IPS-20b (cell line): ENCODE results near the gene C1QTNF7.

Experiments used
- H3K27ac ChIP-seq: one replicate; pipeline ENCODE4 v1.5.1; 2013; ENCODE audit warnings: low read length
- H3K27me3 ChIP-seq: 2 replicates; pipeline ENCODE4 v1.6.1; 2013; ENCODE audit warnings: mild to moderate bottlenecking, low read length, inconsistent platforms; ENCODE audit not compliant: insufficient read depth
- H3K36me3 ChIP-seq: 2 replicates; pipeline ENCODE4 v1.6.1; 2013; ENCODE audit warnings: low read depth, mild to moderate bottlenecking, inconsistent platforms, low read length, moderate library complexity; ENCODE audit not compliant: insufficient read depth
- H3K4me1 ChIP-seq: 2 replicates; pipeline ENCODE4 v1.6.1; 2013; ENCODE audit warnings: mild to moderate bottlenecking, control low read depth, inconsistent platforms, low read length, moderate library complexity; ENCODE audit not compliant: insufficient read depth
- H3K4me3 ChIP-seq: 2 replicates; pipeline ENCODE4 v1.5.1; 2013; ENCODE audit warnings: mild to moderate bottlenecking, low read length, inconsistent platforms
- H3K9ac ChIP-seq: 2 replicates; pipeline ENCODE4 v1.6.1; 2013; ENCODE audit warnings: low read depth, mild to moderate bottlenecking, inconsistent platforms, low read length, moderate library complexity
- H3K9me3 ChIP-seq: 2 replicates; pipeline ENCODE4 v1.6.1; 2013; ENCODE audit warnings: mild to moderate bottlenecking, low read depth, low read length, inconsistent platforms; ENCODE audit not compliant: insufficient read depth

The C1QTNF7 gene

DNA sequence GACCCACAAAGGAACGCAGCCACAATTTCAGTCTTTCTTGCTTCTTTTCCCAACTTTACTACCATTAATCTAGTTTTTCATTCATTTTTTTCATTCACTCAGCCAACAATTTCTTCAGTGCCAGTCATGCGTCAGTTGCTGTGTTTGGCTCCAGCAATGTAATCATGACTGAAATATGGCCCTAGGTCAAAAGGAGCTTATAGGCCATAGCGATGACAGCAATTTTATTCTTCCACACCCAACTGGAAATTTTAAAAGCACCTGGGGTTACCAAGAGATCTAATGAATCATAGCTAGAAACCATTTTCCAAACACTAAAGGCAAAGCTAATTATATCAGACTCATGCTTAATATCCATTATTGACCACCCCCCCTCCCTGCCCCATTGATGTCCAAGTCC is 29.8 kb upstream of the C1QTNF7 start:
- Histone ChIP-seq H3K27me3 (no peaks in the 10 kb centered on the region), H3K27ac (no peak overlapping the region), H3K36me3 (no peaks in the 10 kb centered on the region), H3K4me1 (peaks cover 10% of the 10 kb centered on the region; the same call in 1 of the 2 replicates), H3K9me3 (no peaks in the 10 kb centered on the region), H3K9ac (no peak overlapping the region), H3K4me3 (no peak overlapping the region)

- Histone ChIP-seq H3K4me1 (peaks cover 13% of the 10 kb centered on the region; the same call in 1 of the 2 replicates), H3K27ac (no peak overlapping the region), H3K36me3 (no peaks in the 10 kb centered on the region), H3K9me3 (no peaks in the 10 kb centered on the region), H3K27me3 (no peaks in the 10 kb centered on the region), H3K9ac (no peak overlapping the region), H3K4me3 (no peak overlapping the region)
Measured at GRCh38 chr4:15398732-15399131, 29.1 kb upstream of the C1QTNF7 start.

DNA sequence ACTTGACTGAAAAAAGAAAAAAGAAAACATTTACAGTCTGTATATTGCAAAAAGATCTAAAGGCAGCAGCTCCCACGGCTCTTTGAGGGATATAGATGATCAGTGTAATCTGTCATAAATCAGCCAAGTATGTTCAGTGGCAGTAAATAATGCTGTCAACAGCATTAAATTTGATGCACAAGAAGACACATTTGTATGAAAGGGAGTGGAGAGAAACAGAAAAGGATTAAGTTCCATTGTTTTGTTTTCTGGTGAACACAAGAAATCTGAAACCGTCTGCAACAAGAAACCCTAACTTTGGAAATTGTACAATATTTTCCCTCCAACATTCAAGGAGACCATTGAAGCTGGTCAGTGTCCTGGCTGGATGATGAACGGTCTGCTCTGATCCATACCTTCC is 27.6 kb upstream of the C1QTNF7 start:
- H3K27ac ChIP-seq = no peak overlapping the region
- H3K9me3 ChIP-seq = no peaks in the 10 kb centered on the region
- peaks cover 12% of the 10 kb centered on the region; the same call in 1 of the 2 replicates for H3K4me1 ChIP-seq
- no peaks in the 10 kb centered on the region for H3K36me3 ChIP-seq
- H3K9ac ChIP-seq = no peak overlapping the region
- no peaks in the 10 kb centered on the region for H3K27me3 ChIP-seq
- no peak overlapping the region for H3K4me3 ChIP-seq

- no peaks in the 10 kb centered on the region for H3K36me3 ChIP-seq
- no peak overlapping the region for H3K9ac ChIP-seq
- H3K9me3 ChIP-seq = no peaks in the 10 kb centered on the region
- no peak overlapping the region for H3K27ac ChIP-seq
- no peak overlapping the region for H3K4me3 ChIP-seq
- peaks cover 11% of the 10 kb centered on the region; the same call in 1 of the 2 replicates for H3K4me1 ChIP-seq
- no peaks in the 10 kb centered on the region for H3K27me3 ChIP-seq
Measured at GRCh38 chr4:15400981-15401671, 26.7 kb upstream of the C1QTNF7 start.

DNA sequence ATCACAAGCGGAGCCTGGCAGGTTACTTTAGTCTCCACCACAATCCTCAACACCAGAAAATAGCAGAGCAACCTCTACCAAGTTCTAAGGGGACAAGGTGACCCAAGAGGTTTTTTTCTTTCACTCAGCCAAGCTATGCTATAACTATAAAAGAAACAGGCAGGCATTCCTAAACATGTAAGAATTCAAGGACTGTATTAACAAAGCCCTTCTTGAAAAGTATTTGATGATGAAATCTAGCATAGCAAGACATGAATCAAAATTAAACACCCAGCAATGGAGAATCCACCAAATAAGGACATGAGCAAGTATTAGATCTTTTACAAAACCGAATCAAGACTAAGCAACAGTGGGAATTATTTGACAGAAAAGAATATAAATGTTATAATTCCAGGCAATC is 25.7 kb upstream of the C1QTNF7 start:
- H3K27me3 ChIP-seq = no peaks in the 10 kb centered on the region
- no peaks in the 10 kb centered on the region for H3K36me3 ChIP-seq
- no peaks in the 10 kb centered on the region for H3K9me3 ChIP-seq
- peaks cover 11% of the 10 kb centered on the region; the same call in 1 of the 2 replicates for H3K4me1 ChIP-seq
- H3K9ac ChIP-seq = no peak overlapping the region
- H3K27ac ChIP-seq = no peak overlapping the region
- no peak overlapping the region for H3K4me3 ChIP-seq

DNA sequence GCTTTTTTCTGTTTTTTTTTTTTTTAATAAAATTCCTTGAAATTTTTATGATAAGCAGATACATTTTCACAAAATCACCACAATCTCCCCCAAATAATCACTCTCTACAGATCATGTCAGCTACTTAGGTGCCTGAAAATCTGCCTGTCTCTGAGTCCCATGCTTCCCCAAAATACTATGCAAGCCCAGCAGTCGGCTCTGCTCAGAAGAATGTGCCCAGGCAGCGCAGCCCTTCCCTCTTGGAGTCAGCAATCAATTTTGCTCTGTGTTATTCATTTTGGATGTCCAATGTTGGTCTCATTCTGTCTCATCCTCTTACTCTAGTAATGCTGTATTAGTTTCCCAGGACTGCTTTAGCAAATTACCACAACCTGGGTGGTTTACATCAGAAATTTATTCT is 24.9 kb upstream of the C1QTNF7 start:
- no peaks in the 10 kb centered on the region for H3K27me3 ChIP-seq
- H3K9me3 ChIP-seq = no peaks in the 10 kb centered on the region
- H3K4me3 ChIP-seq = no peak overlapping the region
- H3K36me3 ChIP-seq = no peaks in the 10 kb centered on the region
- H3K4me1 ChIP-seq = peaks cover 11% of the 10 kb centered on the region; the same call in 1 of the 2 replicates
- no peak overlapping the region for H3K27ac ChIP-seq
- H3K9ac ChIP-seq = no peak overlapping the region

GRCh38 chr4:15405018-15405417 is 22.8 kb upstream of the C1QTNF7 start:
- peaks cover 11% of the 10 kb centered on the region; the same call in 1 of the 2 replicates for H3K4me1 ChIP-seq
- H3K9me3 ChIP-seq = no peaks in the 10 kb centered on the region

DNA sequence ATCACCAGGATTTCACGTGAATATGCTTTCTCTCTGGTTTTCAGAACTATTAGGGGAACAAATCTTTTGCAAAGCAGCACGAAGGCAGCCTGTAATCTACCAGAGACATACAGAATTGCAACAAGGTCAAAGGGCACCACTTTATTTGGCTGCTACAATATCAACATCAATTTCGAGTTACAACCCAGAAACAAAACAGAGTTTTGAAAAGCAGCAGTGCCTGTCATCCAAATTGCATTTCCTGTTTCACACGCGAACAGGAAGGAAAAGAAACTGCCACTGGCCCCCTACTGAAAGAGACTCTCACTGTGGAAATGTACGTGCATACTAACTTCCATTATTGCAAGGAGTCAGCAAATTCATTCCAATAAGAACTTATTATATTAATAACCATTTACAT is 17.1 kb upstream of the C1QTNF7 start:
- Histone ChIP-seq H3K9ac (no peak overlapping the region), H3K4me1 (no peaks in the 10 kb centered on the region), H3K36me3 (no peaks in the 10 kb centered on the region), H3K9me3 (no peaks in the 10 kb centered on the region), H3K27ac (no peak overlapping the region), H3K4me3 (no peak overlapping the region), H3K27me3 (no peaks in the 10 kb centered on the region)

More at GRCh38 chr4:15405018-15405417, 22.8 kb upstream of the C1QTNF7 start:
- Histone ChIP-seq H3K9ac (no peak overlapping the region), H3K36me3 (no peaks in the 10 kb centered on the region), H3K27me3 (no peaks in the 10 kb centered on the region), H3K27ac (no peak overlapping the region), H3K4me3 (no peak overlapping the region)

GRCh38 chr4:15412461-15412860 is 15.4 kb upstream of the C1QTNF7 start:
- Histone ChIP-seq H3K36me3 (no peaks in the 10 kb centered on the region), H3K4me1 (no peaks in the 10 kb centered on the region), H3K27ac (no peak overlapping the region), H3K4me3 (no peak overlapping the region), H3K27me3 (no peaks in the 10 kb centered on the region), H3K9ac (no peak overlapping the region), H3K9me3 (no peaks in the 10 kb centered on the region)

- H3K4me3 ChIP-seq = no peak overlapping the region
- H3K36me3 ChIP-seq = no peaks in the 10 kb centered on the region
- H3K9me3 ChIP-seq = no peaks in the 10 kb centered on the region
- no peaks in the 10 kb centered on the region for H3K4me1 ChIP-seq
- H3K27ac ChIP-seq = no peak overlapping the region
- H3K9ac ChIP-seq = no peak overlapping the region
- no peaks in the 10 kb centered on the region for H3K27me3 ChIP-seq
Measured at GRCh38 chr4:15413010-15413622, 14.7 kb upstream of the C1QTNF7 start.

- H3K36me3 ChIP-seq = no peaks in the 10 kb centered on the region
- H3K9me3 ChIP-seq = no peaks in the 10 kb centered on the region
- H3K27me3 ChIP-seq = no peaks in the 10 kb centered on the region
- no peak overlapping the region for H3K27ac ChIP-seq
- no peak overlapping the region for H3K4me3 ChIP-seq
- H3K4me1 ChIP-seq = no peaks in the 10 kb centered on the region
- no peak overlapping the region for H3K9ac ChIP-seq
Measured at GRCh38 chr4:15413623-15414019, 14.2 kb upstream of the C1QTNF7 start.

DNA sequence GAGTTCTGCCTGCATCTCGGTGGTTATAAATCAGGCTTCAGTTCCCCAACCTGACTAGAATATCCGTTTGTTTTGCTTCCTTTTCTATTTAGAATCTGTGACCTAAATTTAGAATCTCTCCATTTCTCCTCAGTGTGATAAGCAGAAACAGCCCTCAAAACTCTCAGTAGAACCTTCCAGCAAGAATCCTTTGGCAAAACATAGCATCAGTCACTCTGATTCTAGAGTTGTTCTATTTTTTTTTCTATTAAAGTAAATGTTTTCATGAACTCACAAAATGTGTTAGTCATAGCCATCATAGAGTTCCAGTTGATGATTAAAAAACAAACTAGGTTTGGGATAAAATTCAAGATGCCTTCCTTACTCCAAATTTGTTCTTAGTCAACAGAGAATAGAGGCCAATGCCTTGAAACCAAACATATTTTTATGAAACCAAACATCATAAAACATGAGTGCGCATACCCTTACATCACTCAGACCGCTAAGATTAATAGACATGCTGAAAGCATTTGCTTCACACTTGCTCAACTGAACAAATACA is 13.2 kb upstream of the C1QTNF7 start:
- no peak overlapping the region for H3K4me3 ChIP-seq
- no peaks in the 10 kb centered on the region for H3K4me1 ChIP-seq
- no peak overlapping the region for H3K27ac ChIP-seq
- H3K36me3 ChIP-seq = no peaks in the 10 kb centered on the region
- no peak overlapping the region for H3K9ac ChIP-seq
- no peaks in the 10 kb centered on the region for H3K27me3 ChIP-seq
- H3K9me3 ChIP-seq = no peaks in the 10 kb centered on the region
